Putamen (tissue), 1 donor: ENCODE data around the gene MUTYH.

ENCODE experiments used
- DNase-seq: peaks from one replicate; pipeline ENCODE4 v3.0.0-alpha.2; 2016; ENCODE audit warnings: low spot score

The MUTYH gene

DNA sequence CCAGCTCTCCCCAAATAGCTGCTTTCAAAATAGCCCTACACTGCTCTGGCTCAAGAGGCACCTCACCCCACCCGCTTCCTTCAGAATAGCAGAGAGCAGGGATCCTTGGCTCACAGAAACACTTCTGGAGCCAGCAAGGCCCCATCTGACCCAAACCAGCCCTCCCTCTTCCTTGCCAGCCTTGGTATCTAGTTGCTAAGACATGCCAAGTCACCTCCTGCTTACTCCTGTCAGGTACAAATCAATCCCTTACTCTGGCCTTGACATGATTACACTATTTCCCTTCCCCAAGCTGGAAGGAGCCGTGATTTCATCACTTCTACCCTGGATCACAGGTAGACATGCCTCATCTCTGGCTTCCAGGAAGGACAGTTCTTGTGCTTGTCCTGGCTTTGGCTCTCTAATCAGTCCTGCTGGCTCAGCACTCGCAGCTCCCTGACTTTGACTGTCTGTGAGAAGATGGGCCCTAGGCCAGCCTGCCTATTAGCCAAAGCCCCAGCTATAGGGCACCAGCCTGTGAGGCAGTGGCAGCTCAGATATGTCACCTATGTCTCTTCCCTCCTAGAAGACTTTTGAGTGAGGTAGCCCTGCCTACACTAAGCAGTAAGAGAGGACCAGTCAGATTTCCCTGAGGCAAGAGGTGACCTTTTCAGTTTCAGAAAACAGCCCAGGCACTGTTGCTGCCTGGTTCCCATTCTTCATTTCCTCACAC, 8.9 kb upstream of the MUTYH start:
- DNase-seq, result no peak

DNA sequence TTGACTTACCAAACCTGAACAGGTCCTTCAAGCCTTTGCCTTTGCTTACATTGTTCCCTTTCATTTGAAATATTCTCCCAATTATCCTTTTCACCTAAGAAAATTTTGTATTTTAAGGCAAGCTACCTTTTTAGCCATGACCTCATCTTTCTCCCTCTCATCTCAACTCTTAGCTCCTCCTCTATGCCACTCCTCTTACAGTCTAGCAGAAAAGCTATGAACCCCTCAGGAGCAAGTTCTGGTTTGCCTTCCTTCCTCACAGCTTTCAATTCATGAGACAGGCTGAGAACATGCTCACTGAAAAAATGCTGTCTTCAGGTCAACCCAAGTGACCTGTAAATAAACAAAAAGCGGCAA, 8.3 kb upstream of the MUTYH start:
- DNase-seq, result no peak

DNA sequence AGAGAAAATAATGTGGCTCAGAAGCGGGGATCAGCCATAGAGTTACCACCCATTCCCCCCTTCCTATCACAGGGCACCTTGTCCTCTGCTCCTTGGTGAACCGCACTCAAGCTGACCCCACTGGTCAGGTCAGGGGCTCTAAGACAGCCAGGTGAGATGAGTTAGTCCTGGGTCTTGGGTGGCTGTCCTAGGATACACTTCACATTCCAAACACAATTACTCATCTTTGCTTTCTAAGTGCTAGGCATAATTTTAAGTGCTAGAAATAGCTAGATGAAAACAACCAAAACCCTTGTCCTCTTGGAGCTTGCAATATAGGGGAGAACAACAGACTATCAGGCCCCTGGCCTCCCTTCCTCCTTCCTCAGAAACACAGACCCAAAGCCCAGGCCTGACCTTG, 7.8 kb upstream of the MUTYH start:
- DNase-seq, result no peak

DNA sequence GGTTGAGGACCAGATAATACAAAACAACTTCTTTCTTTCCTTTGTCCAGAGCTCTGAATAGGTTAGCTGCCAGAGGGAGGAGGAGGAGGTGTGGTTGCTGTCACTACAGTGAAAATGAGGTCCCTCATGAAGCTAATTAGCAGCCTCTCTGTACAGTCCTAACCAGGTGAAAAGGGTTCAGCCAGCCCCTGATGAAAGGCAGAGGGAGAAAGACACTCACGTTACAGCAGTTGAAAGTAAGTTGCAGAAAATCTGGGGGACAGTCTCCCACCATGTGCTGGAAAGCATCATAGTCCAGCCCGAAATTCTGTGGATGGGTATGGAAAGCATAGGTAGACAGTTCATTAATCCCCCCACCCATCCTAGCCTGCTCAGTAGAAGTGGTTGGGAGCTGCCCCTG, 6.2 kb upstream of the MUTYH start:
- no peak for DNase-seq

DNA sequence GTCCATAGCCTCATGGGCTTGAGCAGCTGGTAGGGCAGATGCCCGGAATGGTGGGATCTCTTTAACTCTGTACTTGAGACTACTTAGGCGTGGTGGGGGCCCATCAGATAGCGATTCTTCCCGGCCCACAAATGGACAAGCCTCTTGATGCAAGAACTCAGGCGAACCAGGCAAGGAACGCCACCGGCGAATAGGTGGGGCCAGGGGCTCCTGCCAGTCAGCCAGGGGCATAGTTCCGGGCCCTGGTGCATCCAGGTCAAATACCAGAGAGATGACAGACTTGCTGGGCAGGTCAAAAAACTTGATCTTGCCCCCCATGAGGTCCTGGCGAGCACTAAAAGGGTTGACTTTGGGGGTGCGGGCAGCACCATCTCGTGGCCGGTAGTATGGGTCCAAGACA, 4.8 kb upstream of the MUTYH start:
- no peak for DNase-seq

DNA sequence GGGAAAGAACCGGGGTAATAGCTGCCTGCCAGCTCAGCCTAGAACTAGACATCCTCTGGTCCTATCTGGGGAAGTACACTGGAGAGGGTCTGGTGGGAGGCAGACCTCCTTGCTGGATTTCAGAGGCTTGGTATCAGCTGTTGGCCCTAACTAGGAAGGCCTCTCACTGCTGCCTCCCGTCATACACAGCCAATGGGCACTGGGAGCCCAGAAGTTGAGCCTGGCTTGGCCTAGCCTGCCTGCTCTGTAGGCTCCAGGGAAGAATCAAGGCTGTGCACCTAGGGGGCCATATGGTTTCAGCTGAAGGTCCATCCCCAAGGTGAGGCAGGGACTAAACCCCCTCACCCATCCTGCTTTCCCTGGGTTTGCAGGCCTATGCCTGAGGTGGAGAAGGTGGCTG, 4.3 kb upstream of the MUTYH start:
- DNase-seq, result no peak

DNA sequence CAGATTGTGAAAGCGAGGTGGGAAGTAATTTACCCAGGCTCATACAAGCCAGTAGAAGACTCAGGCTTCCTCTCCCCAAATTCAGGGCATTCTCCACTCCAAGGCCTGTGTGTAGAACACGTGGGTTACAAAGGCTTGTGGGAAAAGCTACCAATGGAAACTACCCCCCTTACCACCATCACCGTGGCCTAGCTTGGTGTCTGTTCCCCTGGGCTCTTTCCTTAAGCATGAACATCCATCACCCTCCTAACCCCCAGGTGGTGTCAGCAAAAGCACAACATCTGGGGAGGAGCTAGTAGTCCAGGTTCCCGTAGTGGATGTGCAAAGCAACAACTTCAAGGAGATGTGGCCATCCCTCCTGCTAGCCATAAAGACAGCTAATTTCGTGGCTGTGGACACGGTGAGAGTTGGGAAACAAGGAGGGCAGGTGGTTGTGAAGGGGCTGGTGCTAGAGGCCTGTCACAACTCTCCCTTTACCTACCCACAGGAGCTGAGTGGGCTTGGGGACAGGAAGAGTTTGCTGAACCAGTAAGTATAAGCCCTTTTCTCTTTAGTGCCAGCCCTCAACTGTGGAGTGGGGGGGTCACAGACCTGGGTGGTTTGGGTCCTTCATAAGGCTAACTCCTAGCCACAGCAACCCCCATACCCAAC, 701 bp upstream of the MUTYH start:
- DNase-seq, result no peak

DNA sequence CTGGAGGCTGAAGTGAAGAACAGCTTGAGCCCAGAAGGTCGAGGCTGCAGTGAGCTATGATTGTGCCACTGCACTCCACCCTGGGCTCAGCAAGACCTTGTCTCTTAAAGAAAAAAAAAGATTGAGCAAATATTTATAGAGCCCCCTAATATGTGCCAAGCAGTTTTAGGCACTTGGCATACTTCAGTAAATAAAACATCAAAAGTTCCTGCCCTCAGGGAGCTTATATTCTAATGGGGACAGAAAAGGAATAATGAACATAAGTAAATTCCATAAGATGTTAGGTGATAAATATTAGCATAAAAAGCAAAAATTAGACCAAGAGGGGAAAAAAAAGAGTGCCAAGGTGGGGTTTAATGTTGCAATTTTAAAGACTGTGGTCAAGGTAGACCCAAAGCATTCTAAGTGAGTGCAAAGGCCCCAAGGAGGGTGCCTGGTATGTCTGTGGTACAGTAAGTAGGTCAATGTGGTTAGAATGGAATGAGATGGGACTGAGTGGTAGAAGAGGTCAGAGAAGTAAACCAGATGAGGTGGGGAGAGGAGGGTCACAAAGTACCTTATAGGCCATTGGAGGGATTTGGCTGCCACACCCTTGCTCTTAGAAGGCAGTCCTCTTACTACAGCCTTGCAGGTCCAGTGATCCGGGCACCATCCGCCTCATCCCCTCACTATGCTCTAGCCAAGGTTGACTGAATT, 2.5 kb downstream of the MUTYH start:
- DNase-seq, result no peak

DNA sequence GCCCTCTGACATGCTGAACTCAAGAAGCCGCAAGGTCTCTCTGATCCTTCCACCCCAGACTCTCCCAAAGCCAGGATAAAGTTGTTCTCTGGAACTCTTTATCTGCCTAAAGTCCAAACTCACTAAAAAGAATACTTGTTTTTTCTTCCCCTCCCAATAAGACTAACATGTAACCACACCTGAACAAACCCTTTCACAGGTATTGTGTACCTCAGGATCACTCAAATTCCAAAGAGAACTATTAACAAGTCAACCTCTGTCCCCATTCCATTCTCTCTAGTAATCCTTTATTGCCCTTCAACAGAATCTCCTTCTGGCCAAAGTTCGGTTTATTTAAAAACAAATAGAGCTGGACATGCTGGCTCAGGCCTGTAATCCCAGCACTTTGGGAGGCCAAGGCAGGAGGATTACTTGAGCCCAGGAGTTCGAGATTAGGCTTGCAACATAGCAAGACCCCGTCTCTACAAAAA, 4.3 kb downstream of the MUTYH start:
- no peak for DNase-seq

DNA sequence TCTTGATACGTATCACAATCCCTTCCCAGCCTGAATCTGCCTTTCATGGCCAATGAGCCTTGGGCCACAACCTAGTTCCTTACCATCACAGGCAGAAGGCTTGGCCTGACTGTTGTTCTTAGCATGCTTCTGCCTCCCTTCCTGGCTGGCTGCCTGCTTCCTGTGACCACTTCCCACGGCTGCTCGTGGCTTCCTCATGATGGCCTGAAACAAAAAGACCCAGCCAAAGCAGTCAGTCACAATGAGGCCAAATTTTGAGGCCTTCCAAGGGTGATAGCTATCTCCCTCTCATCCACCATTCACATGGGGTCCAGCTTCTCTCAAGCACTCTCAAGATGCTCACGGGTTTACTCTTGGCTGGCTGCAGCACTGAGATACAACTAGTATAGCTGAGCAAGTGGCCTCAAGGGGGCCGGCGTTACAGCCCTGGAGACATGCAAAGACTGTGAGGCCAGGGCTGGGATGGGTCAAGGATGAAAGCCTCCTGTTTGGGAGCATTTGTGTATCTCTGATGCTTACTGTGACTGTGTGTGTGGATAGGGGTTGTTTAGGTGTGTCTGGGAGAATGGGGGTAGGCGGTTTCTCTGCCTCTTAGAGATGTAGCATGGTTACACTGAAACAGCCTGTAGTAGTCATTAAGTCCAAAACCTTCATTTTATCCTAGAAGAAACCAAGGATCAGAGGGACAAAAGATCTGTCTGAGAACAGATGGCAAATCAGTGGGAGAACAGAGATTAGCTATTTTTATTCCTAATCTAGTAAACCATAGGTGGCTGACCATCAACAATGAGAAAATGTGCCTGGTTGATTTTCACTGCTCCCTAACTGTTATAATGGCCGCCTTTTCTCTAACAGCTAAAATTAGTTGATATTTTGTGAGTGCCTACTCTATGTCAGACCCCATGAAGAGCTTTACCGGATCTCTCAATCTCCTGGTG, 5.7 kb downstream of the MUTYH start:
- DNase-seq, result no peak

DNA sequence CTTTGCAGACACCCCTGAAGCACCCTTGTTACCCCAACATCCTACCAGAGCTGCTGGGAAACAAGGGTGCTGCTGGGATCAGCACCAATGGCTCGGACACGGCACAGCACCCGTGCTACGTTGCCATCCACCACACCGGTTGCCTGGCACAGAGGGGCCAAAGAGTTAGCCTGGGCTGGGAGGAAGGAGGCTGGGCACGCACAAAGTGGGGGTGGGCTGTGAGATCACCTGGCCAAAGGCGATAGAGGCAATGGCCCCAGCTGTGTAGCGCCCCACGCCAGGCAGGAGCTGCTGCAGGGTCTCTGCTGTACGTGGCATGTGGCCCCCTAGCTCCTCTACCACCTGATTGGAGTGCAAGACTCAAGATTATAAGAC, 7.9 kb downstream of the MUTYH start:
- no peak for DNase-seq

DNA sequence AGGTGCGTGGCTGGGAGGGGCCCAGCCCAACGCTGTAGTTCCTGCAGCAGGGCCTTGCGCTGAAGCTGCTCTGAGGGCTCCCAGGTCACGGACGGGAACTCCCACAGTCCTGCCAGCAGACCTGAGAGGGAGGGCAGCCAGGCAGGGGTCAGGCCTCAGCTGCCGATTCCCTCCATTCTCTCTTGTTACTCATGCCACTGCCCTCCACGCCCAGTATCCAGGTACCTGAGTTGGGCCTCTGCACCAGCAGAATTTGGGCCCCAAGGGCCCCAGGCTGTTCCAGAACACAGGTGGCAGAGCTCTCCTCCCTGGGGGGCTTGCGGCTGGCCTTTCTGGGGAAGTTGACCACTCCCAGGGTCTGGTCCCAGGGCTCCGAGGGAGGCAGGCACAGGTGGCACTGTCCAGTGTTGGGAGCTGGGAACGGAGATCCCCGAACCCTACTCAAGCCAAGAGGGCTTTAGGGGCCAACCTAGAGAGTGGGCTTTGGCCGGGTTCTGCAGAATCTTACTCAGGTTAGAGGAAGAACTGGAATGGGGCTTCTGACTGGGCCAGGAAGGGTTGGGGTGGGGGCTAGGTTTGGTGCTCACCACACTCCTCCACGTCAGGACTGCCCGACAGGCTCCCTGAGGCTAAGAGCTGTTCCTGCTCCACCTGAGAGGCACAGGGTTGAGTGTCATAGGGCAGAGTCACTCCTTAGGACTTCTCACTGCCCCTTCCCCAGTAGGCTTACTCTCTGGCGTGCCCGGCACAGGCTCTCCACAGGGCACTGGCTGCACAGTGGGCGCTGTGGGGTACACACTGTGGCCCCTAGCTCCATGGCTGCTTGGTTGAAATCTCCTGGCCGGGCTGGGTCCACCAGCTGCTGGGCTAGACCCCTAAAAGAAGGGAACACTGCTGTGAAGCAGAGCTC, 8.5 kb downstream of the MUTYH start:
- no peak for DNase-seq

DNA sequence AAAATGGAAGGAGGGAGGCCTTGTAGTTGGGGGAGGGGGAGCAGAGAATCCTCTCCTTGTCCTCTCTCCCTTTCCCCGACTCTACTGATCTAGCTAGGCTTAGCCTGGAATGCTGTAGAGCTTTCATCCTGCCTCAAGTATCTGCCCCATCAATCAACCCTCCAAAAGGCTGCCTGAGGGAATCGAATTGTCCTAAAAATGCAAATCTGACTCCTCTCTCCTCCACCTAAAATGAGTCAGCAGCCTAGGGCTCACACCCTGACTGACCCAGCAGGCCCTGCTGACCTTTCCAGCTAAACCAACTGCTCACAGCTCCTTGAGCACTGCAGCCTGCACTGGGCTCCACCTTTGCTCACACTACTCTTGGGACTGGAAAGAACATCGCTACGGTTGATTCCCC, 10.8 kb downstream of the MUTYH start:
- DNase-seq, result no peak

DNA sequence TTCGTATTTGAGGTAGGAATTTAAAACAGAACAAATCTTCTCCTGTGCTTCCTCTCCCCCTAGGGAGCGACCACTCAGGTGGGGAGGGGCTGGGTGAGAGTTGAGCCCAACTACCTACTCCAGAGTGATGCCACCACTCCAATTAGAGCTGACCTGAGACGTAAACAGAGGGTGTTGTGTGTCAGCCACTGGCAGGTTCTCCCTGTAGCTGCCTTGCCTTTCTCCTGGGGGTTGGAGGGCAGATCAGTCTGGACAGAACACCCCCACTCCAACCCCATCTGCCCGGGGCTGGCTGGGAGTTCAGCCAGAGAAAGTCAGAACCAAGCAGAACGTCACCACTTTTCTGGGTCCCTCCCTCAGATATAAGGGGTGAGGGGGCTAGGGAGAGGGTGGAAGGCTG, 11.6 kb downstream of the MUTYH start:
- no peak for DNase-seq

DNA sequence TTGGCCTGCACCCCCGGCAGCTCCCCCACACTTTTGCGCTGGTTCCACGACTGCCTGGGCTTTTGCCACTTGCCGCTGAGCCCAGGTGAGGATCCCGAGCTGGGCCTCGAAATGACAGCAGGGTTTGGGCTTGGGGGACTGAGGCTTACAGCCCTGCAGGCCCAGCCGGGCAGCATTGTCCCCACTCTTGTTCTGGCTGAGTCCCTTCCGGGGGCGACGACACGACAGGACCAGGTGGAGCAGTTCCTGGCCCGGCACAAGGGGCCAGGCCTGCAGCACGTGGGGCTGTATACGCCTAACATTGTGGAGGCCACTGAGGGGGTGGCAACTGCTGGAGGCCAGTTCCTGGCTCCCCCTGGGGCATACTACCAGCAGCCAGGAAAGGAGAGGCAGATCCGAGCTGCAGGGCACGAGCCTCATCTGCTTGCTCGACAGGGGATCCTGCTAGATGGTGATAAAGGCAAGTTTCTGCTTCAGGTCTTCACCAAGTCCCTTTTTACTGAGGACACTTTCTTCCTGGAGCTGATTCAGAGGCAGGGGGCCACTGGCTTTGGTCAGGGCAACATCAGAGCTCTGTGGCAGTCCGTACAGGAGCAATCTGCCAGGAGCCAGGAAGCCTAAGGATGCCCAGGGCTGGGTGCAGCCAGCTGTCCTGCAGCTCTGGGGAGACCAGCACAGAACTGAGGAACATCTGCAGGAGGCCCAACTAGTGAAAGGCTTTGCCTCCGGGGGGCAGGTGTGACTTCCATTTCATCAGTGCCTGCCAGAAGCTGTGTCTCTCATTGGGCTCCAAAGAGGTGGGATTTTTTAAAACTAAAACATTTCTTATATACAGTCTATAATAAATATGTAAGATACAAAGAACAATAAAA, 12.4 kb downstream of the MUTYH start:
- no peak for DNase-seq

DNA sequence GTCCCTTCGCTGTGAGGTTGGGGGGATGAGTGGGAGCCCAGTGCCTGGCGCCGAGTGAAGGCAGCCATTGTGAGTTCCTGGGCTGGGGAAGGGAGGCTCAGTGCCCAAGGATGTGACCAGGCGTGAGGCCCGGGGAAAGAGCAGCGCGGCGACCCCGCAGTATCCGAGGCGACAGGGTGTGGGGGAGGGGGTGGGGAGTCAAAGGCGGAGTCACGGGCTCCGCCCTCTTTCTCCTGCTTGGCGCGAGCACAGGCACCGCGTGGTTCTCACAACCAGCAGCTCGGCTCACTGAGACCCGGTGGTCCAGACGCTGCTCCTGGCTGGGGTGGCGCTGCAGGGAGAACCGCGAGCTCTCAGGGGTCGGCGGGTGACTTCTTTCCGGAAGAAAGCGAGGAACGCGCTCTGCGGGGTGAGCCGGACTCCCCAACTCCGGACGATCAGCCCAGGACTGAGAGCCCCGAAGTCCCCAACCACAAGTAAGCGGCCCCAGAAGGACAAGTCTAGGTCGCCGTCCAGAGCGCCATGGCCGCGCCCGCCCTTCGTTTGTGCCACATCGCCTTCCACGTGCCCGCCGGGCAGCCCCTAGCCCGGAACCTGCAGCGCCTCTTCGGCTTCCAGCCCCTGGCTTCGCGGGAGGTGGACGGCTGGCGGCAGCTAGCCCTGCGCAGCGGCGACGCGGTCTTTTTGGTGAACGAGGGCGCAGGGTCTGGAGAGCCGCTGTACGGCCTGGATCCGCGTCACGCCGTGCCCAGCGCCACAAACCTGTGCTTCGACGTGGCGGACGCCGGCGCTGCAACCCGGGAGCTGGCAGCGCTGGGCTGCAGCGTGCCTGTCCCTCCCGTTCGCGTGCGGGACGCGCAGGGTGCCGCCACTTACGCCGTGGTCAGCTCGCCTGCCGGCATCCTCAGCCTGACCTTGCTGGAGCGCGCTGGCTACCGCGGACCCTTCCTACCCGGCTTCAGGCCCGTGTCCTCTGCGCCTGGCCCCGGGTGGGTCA, 13.3 kb downstream of the MUTYH start, which contains the start of gene HPDL:
HPDL (plus strand) TSS at position 269 of the 997 bp plus-strand sequence; CDS start at position 523, 254 bp downstream.
- peak; percentile 81 for DNase-seq

DNA sequence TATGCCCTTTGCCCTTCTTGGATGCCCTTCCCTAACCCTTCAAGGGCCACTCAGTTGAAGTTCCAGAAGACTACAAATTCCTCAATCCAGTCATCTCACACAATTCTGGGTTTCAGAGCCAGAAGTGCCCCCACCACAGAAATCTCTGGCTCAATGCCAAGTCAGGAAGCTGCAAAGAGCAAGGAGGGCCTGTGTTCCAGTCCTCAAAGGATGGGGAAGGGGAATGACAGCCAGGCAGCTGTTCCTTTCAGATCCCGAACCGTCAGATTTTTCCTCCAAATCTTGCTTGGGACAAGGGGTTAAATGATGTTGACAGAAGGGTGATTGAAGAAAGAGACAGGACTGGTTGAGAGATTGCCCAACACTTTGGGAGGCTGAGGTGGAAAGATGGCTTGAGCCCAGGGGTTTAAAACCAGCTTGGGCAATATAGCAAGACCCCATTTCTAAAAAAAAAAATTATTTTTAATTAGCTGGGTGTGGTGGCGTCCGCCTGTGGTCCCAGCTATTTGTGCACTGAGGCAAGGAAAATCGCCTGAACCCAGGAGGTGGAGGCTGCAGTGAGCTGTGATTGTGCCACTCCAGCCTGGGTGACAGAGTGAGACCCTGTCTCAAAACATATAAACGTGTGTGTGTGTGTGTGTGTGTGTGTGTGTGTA, 14.3 kb downstream of the MUTYH start:
- DNase-seq, result no peak

DNA sequence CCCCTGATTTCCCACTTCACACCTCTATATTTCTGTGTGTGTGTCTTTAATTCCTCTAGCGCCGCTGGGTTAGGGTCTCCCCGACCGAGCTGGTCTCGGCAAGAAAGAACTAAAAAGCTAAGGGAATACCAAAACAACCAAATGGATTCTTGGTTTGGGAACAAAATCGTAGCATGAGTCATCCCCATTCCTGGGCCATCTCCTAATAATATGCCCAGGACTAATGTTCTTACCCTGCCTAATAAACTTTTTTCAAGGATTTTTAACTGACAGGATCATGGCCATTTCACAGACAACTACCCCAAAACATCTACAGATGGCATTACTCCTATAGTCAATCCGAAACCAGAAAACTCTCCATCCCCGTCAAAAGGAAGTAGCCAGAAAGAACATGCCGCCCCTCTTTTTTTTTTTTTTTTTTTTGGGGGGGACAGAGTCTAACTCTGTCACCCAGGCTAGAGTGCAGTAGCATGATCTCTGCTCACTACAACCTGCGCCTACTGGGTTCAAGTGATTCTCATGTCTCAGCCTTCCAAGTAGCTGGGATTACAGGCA, 17.7 kb downstream of the MUTYH start:
- no peak for DNase-seq
